Measurements from ENCODE around the gene PLIN5.

- TF ChIP-seq, protein P1, sequence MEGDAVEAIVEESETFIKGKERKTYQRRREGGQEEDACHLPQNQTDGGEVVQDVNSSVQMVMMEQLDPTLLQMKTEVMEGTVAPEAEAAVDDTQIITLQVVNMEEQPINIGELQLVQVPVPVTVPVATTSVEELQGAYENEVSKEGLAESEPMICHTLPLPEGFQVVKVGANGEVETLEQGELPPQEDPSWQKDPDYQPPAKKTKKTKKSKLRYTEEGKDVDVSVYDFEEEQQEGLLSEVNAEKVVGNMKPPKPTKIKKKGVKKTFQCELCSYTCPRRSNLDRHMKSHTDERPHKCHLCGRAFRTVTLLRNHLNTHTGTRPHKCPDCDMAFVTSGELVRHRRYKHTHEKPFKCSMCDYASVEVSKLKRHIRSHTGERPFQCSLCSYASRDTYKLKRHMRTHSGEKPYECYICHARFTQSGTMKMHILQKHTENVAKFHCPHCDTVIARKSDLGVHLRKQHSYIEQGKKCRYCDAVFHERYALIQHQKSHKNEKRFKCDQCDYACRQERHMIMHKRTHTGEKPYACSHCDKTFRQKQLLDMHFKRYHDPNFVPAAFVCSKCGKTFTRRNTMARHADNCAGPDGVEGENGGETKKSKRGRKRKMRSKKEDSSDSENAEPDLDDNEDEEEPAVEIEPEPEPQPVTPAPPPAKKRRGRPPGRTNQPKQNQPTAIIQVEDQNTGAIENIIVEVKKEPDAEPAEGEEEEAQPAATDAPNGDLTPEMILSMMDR (IDR thresholded peaks at IDR 0.05), result no peak
- no peak for TF ChIP-seq EP300 (IDR thresholded peaks at IDR 0.05)
Measured at GRCh38 chr19:4570916-4571304, 35.9 kb upstream of the PLIN5 start.

Data from tibial nerve (tissue), 4 donors.